Brain microvascular endothelial cell (primary cell): ENCODE measurements around the gene ADAMTS12.

Source experiments
- DNase-seq: peaks from one replicate; pipeline ENCODE4 v3.0.0-alpha.2; 2020
- H3K27ac ChIP-seq: fragments of 250-450 bp; sonication (Bioruptor Pico); 2 replicates; pipeline ENCODE4 v1.5.1; 2020; ENCODE audit warnings: mild to moderate bottlenecking, moderate library complexity
- H3K27me3 ChIP-seq: fragments of 250-450 bp; sonication (Bioruptor Pico); replicated peaks from 2 replicates; pipeline ENCODE4 v1.5.1; 2020; ENCODE audit warnings: mild to moderate bottlenecking
- H3K36me3 ChIP-seq: fragments of 250-450 bp; sonication (Bioruptor Pico); replicated peaks from 2 replicates; pipeline ENCODE4 v1.5.1; 2020; ENCODE audit warnings: mild to moderate bottlenecking
- H3K4me3 ChIP-seq: 2 replicates; pipeline ENCODE4 v1.5.1; 2011; ENCODE audit warnings: low read depth, mild to moderate bottlenecking, control low read depth, low read length, moderate library complexity
- CTCF ChIP-seq: IDR thresholded peaks from 2 replicates; pipeline ENCODE4 v1.5.1; 2011; ENCODE audit warnings: low read depth, mild to moderate bottlenecking, moderate library complexity, low read length, control low read depth, inconsistent platforms; ENCODE audit errors: missing control alignments
- in situ Hi-C: cut with HindIII; loops from 2 replicates; pipeline ENCODE4 v1.10.0; 2017; ENCODE audit warnings: low sequenced_read_pairs, low pct_ligation_motif_present

Gene ADAMTS12

DNA sequence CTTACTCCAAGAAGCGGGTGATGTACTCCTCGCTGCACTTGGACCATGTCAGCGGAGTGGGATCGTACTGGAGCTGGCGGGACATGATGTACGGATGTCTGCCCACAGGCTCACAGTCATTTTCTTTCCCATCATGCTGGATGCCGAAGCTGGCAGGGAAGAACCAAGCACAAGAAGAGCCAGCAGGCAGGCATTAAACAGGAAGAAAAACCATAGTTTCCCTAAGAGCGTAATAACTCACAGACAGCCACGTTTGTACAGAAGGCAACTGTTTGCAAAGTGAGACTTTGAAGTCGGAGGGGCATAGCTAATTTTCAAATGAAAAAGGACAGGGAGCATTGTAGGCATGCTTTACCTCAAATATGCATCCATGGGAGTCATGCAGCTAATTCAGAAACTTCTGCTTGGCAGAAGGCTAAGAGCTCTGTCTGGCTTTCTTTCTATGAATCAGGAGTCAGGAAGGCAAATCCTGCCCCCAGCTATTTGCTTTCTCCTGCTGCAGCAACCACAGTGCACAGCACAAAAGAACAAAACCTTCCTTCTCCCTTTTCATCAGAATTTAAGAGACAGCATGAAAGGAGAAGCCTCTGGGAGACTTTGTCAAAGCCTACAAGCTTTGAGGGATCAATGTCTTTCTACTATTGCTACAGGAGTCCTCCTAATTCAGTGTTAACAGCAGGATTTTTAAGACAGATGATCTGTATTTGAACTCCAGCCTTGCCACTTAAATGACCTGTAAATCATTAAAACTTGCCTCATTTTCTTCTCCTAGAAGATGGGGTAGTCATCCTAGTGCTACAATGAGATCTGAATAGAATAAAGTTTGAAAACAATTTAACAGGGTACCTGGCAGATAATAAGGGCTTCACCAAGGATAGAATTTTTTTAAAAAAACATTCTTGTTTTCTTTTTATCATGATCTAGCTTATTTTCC, 242.0 kb downstream of the ADAMTS12 start:
- Histone ChIP-seq H3K27ac (peak overlapping the region; percentile 61), H3K36me3 (peaks cover 59% of the 10 kb centered on the region), H3K27me3 (no peaks in the 10 kb centered on the region), H3K4me3 (no peak overlapping the region)
- no peak for TF ChIP-seq CTCF
- DNase-seq = peak; percentile 78
- in situ Hi-C loops = no loop called here

DNA sequence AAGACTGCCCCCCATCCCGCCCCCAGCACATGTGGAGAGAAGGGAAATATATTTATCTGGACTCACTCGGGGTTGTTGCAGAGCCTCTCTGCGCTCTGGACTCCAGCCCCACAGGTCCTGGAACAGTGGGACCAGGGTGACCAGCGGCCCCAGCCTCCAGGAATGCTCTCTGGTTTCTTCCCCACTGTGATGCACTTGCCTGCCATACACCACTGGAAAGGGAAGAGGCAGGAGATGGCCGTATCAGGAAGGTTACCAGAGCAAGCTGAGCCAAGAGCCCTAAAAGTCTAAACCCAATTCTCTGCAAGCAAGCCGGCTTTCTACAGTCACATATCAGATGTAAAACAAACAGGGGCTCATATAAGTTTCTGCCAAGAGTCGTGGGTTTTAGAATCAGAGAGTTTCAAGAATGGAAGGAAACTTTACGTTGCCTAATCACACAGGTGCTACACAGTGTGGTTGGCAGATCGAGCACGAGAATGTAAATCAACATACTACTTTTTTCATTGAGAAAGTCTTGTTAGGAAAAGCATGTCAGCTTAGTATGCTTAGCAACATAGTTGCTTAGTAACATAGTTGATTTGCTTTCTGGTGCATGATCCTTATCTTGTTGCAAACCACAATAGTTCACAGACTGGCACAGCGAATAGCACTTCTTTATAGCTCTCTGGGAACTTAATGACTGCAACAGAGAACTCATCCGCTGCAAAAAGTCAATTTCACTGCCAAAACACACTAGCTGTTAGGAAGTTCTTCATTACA, 249.9 kb downstream of the ADAMTS12 start:
- TF ChIP-seq CTCF = no peak
- H3K27ac ChIP-seq = peak overlapping the region; percentile 66
- in situ Hi-C loops = no loop called here
- H3K4me3 ChIP-seq = no peak overlapping the region
- H3K27me3 ChIP-seq = no peaks in the 10 kb centered on the region
- peaks cover 63% of the 10 kb centered on the region for H3K36me3 ChIP-seq
- peak; percentile 86 for DNase-seq

GRCh38 chr5:33639474-33639873, 252.3 kb downstream of the ADAMTS12 start:
- Histone ChIP-seq H3K4me3 (no peak overlapping the region), H3K36me3 (peaks cover 65% of the 10 kb centered on the region), H3K27ac (no peak overlapping the region), H3K27me3 (no peaks in the 10 kb centered on the region)
- in situ Hi-C loops = no loop called here
- no peak for DNase-seq
- TF ChIP-seq CTCF = no peak

DNA sequence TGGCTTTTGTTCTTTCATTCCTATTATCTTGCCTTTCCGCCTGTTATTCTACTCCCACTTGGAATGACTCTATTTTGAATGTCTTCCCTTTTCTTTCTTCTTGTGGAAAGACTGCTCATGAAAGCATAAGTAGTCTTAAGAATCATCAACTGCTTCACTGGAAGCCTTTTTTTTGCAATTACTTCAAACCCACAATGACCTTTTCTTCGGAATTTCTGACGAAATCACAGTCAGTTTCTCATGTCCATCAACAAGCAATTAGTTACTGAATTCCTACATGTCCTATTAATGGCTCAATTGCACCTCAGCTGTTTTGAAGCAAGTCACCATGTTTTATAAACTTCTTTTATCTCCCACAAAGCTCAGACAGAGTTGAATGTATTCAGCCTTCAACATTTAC, 254.8 kb downstream of the ADAMTS12 start:
- DNase-seq = no peak
- Histone ChIP-seq H3K27ac (no peak overlapping the region), H3K36me3 (peaks cover 76% of the 10 kb centered on the region), H3K4me3 (no peak overlapping the region), H3K27me3 (no peaks in the 10 kb centered on the region)
- no peak for TF ChIP-seq CTCF
- in situ Hi-C loops = no loop called here

DNA sequence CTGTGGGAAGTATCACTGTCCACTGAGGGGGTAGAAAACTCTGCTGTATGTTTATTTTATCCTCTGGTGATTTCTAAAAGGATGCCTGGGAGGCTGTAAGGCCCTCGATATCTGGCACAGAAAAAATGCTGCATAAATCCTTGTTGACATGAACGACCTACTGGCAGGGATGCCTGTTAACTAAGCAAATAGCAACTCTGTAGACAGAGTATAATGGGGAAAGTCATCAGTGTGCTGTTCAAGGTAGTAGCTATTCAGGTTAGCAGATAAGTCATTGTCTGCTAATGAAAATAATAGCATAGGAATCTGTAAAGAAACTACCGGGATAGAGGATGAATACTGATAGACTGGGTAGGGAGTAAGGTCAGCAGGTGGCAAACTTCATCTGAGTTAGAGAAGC, 256.2 kb downstream of the ADAMTS12 start:
- in situ Hi-C loops = no loop called here
- H3K4me3 ChIP-seq = no peak overlapping the region
- DNase-seq = no peak
- H3K27me3 ChIP-seq = no peaks in the 10 kb centered on the region
- peaks cover 75% of the 10 kb centered on the region for H3K36me3 ChIP-seq
- no peak for TF ChIP-seq CTCF
- H3K27ac ChIP-seq = no peak overlapping the region
